ENCODE results near the gene MED8. TPM values are rescaled to one million over a fixed set of nuclear protein-coding genes. Genes with fewer than 3 reads are reported as not detected.

MED8 gene
- total and polyA plus RNA-seq, 9 of the 15 experiments (the other 6 are each of a cell fraction or from before 2014, with no cell fraction given): 23.0 to 120 (median 56.4) TPM

GRCh38 chr1:43405219-43405875 is 15.7 kb upstream of the MED8 start (continued):
- TF ChIP-seq MCM7 (IDR thresholded peaks at IDR 0.05) (no peak), BCOR (IDR thresholded peaks at IDR 0.05) (peak; percentile 87), HCFC1 (IDR thresholded peaks at IDR 0.05; ENCODE audit: low read depth, low read length) (no peak), GATAD2B (IDR thresholded peaks at IDR 0.05; ENCODE audit: borderline replicate concordance) (peak; percentile 61; the same call in 1 of the 2 replicates), SMARCB1 (IDR thresholded peaks at IDR 0.05; ENCODE audit: insufficient read length, low read depth) (peak; percentile 41), ZNF3 (CRISPR knock-in tag; IDR thresholded peaks at IDR 0.05) (no peak), THAP12 (CRISPR knock-in tag; IDR thresholded peaks at IDR 0.05) (no peak), TEAD1 (CRISPR knock-in tag; IDR thresholded peaks at IDR 0.05) (peak in 1 of 2 experiments; percentile 38; a peak in 2 of 4 replicates), RBM22 (IDR thresholded peaks at IDR 0.05; ENCODE audit: low read depth, low read length, poor library complexity, severe bottlenecking) (no peak), MAFF (IDR thresholded peaks at IDR 0.05; ENCODE audit: low read length) (peak; percentile 86), ZNF766 (CRISPR knock-in tag; conservative IDR thresholded peaks at IDR 0.05) (peak; percentile 76), DNMT1 (IDR thresholded peaks at IDR 0.05) (no peak), KDM1A (IDR thresholded peaks at IDR 0.05) (peak; percentile 8 to 83; a peak in 3 of 4 replicates)
- TF ChIP-seq, protein P1, sequence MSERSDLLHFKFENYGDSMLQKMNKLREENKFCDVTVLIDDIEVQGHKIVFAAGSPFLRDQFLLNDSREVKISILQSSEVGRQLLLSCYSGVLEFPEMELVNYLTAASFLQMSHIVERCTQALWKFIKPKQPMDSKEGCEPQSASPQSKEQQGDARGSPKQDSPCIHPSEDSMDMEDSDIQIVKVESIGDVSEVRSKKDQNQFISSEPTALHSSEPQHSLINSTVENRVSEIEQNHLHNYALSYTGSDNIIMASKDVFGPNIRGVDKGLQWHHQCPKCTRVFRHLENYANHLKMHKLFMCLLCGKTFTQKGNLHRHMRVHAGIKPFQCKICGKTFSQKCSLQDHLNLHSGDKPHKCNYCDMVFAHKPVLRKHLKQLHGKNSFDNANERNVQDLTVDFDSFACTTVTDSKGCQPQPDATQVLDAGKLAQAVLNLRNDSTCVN (CRISPR knock-in tag; IDR thresholded peaks at IDR 0.05): no peak
- TF ChIP-seq, protein P2, sequence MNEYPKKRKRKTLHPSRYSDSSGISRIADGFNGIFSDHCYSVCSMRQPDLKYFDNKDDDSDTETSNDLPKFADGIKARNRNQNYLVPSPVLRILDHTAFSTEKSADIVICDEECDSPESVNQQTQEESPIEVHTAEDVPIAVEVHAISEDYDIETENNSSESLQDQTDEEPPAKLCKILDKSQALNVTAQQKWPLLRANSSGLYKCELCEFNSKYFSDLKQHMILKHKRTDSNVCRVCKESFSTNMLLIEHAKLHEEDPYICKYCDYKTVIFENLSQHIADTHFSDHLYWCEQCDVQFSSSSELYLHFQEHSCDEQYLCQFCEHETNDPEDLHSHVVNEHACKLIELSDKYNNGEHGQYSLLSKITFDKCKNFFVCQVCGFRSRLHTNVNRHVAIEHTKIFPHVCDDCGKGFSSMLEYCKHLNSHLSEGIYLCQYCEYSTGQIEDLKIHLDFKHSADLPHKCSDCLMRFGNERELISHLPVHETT (CRISPR knock-in tag; conservative IDR thresholded peaks at IDR 0.05 in 1 of 2, IDR thresholded peaks at IDR 0.05 in 1 of 2): no peak
- TF ChIP-seq, protein P3, sequence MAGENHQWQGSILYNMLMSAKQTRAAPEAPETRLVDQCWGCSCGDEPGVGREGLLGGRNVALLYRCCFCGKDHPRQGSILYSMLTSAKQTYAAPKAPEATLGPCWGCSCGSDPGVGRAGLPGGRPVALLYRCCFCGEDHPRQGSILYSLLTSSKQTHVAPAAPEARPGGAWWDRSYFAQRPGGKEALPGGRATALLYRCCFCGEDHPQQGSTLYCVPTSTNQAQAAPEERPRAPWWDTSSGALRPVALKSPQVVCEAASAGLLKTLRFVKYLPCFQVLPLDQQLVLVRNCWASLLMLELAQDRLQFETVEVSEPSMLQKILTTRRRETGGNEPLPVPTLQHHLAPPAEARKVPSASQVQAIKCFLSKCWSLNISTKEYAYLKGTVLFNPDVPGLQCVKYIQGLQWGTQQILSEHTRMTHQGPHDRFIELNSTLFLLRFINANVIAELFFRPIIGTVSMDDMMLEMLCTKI (IDR thresholded peaks at IDR 0.05; ENCODE audit: partially characterized antibody): no peak
- TF ChIP-seq, protein P4, sequence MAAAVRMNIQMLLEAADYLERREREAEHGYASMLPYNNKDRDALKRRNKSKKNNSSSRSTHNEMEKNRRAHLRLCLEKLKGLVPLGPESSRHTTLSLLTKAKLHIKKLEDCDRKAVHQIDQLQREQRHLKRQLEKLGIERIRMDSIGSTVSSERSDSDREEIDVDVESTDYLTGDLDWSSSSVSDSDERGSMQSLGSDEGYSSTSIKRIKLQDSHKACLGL (CRISPR knock-in tag; IDR thresholded peaks at IDR 0.05; ENCODE audit: borderline replicate concordance, poor library complexity, severe bottlenecking): no peak
- TF ChIP-seq, protein P5, sequence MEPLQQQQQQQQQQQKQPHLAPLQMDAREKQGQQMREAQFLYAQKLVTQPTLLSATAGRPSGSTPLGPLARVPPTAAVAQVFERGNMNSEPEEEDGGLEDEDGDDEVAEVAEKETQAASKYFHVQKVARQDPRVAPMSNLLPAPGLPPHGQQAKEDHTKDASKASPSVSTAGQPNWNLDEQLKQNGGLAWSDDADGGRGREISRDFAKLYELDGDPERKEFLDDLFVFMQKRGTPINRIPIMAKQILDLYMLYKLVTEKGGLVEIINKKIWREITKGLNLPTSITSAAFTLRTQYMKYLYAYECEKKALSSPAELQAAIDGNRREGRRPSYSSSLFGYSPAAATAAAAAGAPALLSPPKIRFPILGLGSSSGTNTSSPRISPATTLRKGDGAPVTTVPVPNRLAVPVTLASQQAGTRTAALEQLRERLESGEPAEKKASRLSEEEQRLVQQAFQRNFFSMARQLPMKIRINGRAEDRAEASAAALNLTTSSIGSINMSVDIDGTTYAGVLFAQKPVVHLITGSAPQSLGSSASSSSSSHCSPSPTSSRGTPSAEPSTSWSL (CRISPR knock-in tag; IDR thresholded peaks at IDR 0.05; ENCODE audit: borderline replicate concordance): no peak
